HepG2 (cell line): ENCODE data around the gene SLC7A4. TPM values are rescaled to one million over a fixed set of nuclear protein-coding genes. Genes with fewer than 3 reads are reported as not detected.
A peak's percentile ranks its signal among the peaks of the same experiment; 100 is the strongest.

Source experiments
- AKAP8 ChIP-seq: sonication (generic); formaldehyde crosslinking; IDR thresholded peaks from 2 replicates; pipeline ENCODE4 v1.5.1; 2020; ENCODE audit warnings: mild to moderate bottlenecking, missing genetic modification reagents
- ATF7 ChIP-seq, 2 experiments: fragments of 450-650 bp in 1 of 2; sonication (generic) in 1 of 2; formaldehyde crosslinking in 1 of 2; IDR thresholded peaks; 2 replicates each; pipeline versions ENCODE4 v1.4.0 to v1.6.1; 2016 to 2020; ENCODE audit warnings: antibody characterized with exemption in 1 of 2, mild to moderate bottlenecking in 1 of 2, missing genetic modification reagents in 1 of 2
- DNMT1 ChIP-seq: sonication (generic); formaldehyde crosslinking; IDR thresholded peaks from 2 replicates; pipeline ENCODE4 v1.5.1; 2020; ENCODE audit warnings: mild to moderate bottlenecking, missing genetic modification reagents
- HCFC1 ChIP-seq: fragments of 150-350 bp; IDR thresholded peaks from 2 replicates; pipeline ENCODE4 v1.6.1; 2014; ENCODE audit warnings: low read depth, low read length
- HOXA7 ChIP-seq: sonication (generic); formaldehyde crosslinking; IDR thresholded peaks from 2 replicates; pipeline ENCODE4 v1.8.1; 2022; ENCODE audit warnings: mild to moderate bottlenecking, missing genetic modification reagents, moderate library complexity
- MYC ChIP-seq: sonication (generic); formaldehyde crosslinking; IDR thresholded peaks from 2 replicates; pipeline ENCODE4 v1.9.0; 2021; ENCODE audit warnings: missing genetic modification reagents, borderline replicate concordance
- SIN3B ChIP-seq: fragments of 150-350 bp; IDR thresholded peaks from 2 replicates; pipeline ENCODE4 v1.6.1; 2014; ENCODE audit warnings: low read length
- STAG1 ChIP-seq: sonication (generic); formaldehyde crosslinking; IDR thresholded peaks from 2 replicates; pipeline ENCODE4 v1.4.0; 2020; ENCODE audit warnings: missing genetic modification reagents
- TSC22D2 ChIP-seq: sonication (generic); formaldehyde crosslinking; IDR thresholded peaks from 2 replicates; pipeline ENCODE4 v1.5.1; 2020; ENCODE audit warnings: missing genetic modification reagents, mild to moderate bottlenecking, borderline replicate concordance
- ZNF496 ChIP-seq: sonication (generic); formaldehyde crosslinking; IDR thresholded peaks from 2 replicates; pipeline ENCODE4 v1.8.1; 2023; ENCODE audit warnings: mild to moderate bottlenecking, moderate library complexity, missing genetic modification reagents; ENCODE audit not compliant: insufficient replicate concordance
- ZNF766 ChIP-seq: sonication (generic); formaldehyde crosslinking; IDR thresholded peaks from 2 replicates; pipeline ENCODE4 v1.5.0; 2020; ENCODE audit warnings: missing genetic modification reagents, borderline replicate concordance
- polyA plus RNA-seq, 8 experiments: library from polyadenylated mRNA; depleted of rRNA in 3 of 8; stranded (reverse) in 7 of 8; unstranded in 1 of 8; fragments of >200 nt; fragmentation: Illumina TruSeq in 4 of 8; extraction: Trizol in 4 of 8; gene quantifications; 2 replicates each; pipeline versions ENCODE4 v1.2.1 to v1.2.3, GENCODE V29; 2011 to 2016; ENCODE audit warnings: low read depth in 4 of 8, missing spikeins in 1 of 8, mixed read lengths in 1 of 8; ENCODE audit not compliant: insufficient read depth in 1 of 8
- total RNA-seq, 5 experiments: library from RNA; depleted of rRNA; stranded (reverse); fragments of >200 nt; fragmentation: Illumina TruSeq; extraction: Trizol; gene quantifications; 2 replicates each; pipeline ENCODE4 v1.2.3, GENCODE V29; 2016; ENCODE audit warnings: low read depth in 1 of 5
- TF ChIP-seq, protein P1 (sequence below): IDR thresholded peaks from 2 replicates; pipeline ENCODE4 v1.6.1; 2016; ENCODE audit warnings: low read depth, missing genetic modification reagents, missing compliant biosample characterization
- TF ChIP-seq, protein P2 (sequence below): sonication (generic); formaldehyde crosslinking; IDR thresholded peaks from 2 replicates; pipeline ENCODE4 v1.9.0; 2022; ENCODE audit warnings: missing genetic modification reagents, mild to moderate bottlenecking, borderline replicate concordance
- TF ChIP-seq, protein P3 (sequence below): sonication (generic); formaldehyde crosslinking; conservative IDR thresholded peaks from 2 replicates; pipeline ENCODE4 v1.8.0; 2022; ENCODE audit warnings: low read depth, missing genetic modification reagents
- TF ChIP-seq, protein P4 (sequence below): sonication (generic); formaldehyde crosslinking; IDR thresholded peaks from 2 replicates; pipeline ENCODE4 v1.4.0; 2020; ENCODE audit warnings: mild to moderate bottlenecking, missing genetic modification reagents

The SLC7A4 gene
- total and polyA plus RNA-seq, 2 of the 13 experiments (the other 11 are each of a cell fraction or from before 2014, with no cell fraction given), result not detected

DNA sequence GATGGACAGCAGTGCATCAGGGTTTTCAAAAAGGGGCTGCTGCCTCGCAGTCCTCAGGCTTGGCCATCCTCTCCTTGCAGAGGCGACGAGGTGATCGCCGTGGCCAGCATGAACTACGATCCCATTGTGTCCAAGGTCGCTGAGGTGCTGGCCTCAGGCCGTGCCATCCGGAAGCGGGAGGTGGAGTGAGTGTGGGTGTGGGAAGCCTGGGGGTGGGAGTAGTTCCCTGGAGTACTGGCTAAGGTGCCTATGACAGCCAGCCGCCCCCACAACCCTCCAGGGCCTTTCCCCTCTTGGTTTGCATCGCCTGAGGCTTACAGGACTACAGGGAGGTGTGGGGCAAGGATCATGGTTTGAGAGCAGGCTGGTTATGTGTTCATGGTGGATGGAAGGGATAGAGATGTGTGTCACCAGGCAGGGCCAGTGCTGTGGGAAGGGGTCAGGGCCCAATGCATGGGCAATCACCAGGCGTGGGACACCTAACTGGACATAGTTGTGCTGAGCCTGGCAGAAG, 52.4 kb downstream of the SLC7A4 start (continued):
- no peak for TF ChIP-seq ATF7 (IDR thresholded peaks at IDR 0.05)
- TF ChIP-seq ATF7 (CRISPR knock-in tag; IDR thresholded peaks at IDR 0.05), result no peak
- TF ChIP-seq AKAP8 (CRISPR knock-in tag), result 0 out of 2 replicates have a peak, but pooled peaks have one; percentile 7
- TF ChIP-seq HCFC1, result no peak
- TF ChIP-seq ZNF496, result no peak
- TF ChIP-seq, protein P1, sequence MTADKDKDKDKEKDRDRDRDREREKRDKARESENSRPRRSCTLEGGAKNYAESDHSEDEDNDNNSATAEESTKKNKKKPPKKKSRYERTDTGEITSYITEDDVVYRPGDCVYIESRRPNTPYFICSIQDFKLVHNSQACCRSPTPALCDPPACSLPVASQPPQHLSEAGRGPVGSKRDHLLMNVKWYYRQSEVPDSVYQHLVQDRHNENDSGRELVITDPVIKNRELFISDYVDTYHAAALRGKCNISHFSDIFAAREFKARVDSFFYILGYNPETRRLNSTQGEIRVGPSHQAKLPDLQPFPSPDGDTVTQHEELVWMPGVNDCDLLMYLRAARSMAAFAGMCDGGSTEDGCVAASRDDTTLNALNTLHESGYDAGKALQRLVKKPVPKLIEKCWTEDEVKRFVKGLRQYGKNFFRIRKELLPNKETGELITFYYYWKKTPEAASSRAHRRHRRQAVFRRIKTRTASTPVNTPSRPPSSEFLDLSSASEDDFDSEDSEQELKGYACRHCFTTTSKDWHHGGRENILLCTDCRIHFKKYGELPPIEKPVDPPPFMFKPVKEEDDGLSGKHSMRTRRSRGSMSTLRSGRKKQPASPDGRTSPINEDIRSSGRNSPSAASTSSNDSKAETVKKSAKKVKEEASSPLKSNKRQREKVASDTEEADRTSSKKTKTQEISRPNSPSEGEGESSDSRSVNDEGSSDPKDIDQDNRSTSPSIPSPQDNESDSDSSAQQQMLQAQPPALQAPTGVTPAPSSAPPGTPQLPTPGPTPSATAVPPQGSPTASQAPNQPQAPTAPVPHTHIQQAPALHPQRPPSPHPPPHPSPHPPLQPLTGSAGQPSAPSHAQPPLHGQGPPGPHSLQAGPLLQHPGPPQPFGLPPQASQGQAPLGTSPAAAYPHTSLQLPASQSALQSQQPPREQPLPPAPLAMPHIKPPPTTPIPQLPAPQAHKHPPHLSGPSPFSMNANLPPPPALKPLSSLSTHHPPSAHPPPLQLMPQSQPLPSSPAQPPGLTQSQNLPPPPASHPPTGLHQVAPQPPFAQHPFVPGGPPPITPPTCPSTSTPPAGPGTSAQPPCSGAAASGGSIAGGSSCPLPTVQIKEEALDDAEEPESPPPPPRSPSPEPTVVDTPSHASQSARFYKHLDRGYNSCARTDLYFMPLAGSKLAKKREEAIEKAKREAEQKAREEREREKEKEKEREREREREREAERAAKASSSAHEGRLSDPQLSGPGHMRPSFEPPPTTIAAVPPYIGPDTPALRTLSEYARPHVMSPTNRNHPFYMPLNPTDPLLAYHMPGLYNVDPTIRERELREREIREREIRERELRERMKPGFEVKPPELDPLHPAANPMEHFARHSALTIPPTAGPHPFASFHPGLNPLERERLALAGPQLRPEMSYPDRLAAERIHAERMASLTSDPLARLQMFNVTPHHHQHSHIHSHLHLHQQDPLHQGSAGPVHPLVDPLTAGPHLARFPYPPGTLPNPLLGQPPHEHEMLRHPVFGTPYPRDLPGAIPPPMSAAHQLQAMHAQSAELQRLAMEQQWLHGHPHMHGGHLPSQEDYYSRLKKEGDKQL (CRISPR knock-in tag), result no peak
- TF ChIP-seq, protein P2, sequence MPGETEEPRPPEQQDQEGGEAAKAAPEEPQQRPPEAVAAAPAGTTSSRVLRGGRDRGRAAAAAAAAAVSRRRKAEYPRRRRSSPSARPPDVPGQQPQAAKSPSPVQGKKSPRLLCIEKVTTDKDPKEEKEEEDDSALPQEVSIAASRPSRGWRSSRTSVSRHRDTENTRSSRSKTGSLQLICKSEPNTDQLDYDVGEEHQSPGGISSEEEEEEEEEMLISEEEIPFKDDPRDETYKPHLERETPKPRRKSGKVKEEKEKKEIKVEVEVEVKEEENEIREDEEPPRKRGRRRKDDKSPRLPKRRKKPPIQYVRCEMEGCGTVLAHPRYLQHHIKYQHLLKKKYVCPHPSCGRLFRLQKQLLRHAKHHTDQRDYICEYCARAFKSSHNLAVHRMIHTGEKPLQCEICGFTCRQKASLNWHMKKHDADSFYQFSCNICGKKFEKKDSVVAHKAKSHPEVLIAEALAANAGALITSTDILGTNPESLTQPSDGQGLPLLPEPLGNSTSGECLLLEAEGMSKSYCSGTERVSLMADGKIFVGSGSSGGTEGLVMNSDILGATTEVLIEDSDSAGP (CRISPR knock-in tag), result peak; percentile 48
- no peak for TF ChIP-seq HOXA7 (CRISPR knock-in tag)
- 0 out of 2 replicates have a peak, but pooled peaks have one; percentile 53 for TF ChIP-seq TSC22D2 (CRISPR knock-in tag)
- TF ChIP-seq SIN3B, result no peak
- TF ChIP-seq, protein P3, sequence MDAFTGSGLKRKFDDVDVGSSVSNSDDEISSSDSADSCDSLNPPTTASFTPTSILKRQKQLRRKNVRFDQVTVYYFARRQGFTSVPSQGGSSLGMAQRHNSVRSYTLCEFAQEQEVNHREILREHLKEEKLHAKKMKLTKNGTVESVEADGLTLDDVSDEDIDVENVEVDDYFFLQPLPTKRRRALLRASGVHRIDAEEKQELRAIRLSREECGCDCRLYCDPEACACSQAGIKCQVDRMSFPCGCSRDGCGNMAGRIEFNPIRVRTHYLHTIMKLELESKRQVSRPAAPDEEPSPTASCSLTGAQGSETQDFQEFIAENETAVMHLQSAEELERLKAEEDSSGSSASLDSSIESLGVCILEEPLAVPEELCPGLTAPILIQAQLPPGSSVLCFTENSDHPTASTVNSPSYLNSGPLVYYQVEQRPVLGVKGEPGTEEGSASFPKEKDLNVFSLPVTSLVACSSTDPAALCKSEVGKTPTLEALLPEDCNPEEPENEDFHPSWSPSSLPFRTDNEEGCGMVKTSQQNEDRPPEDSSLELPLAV (CRISPR knock-in tag), result no peak
- TF ChIP-seq ZNF766, result 0 out of 2 replicates have a peak, but pooled peaks have one; percentile 58
- TF ChIP-seq STAG1, result no peak
- no peak for TF ChIP-seq DNMT1
- peak; percentile 64; the same call in 1 of the 2 replicates for TF ChIP-seq MYC (CRISPR knock-in tag)
- TF ChIP-seq, protein P4, sequence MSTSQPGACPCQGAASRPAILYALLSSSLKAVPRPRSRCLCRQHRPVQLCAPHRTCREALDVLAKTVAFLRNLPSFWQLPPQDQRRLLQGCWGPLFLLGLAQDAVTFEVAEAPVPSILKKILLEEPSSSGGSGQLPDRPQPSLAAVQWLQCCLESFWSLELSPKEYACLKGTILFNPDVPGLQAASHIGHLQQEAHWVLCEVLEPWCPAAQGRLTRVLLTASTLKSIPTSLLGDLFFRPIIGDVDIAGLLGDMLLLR (CRISPR knock-in tag), result no peak
